GM10248 (cell line): ENCODE measurements around the gene CCND1.
A peak's percentile ranks its signal among the peaks of the same experiment; 100 is the strongest.

Experiments used
- CTCF ChIA-PET: fragments of 300-600 bp; sonication (Branson Sonifier 250); formaldehyde crosslinking; extraction: SDS; loops from one replicate; lab custom pipeline; 2021; ENCODE audit warnings: antibody characterized with exemption; lab: Yijun Ruan, JAX
- POLR2A ChIA-PET: fragments of 350-650 bp; sonication (Branson Sonifier 250); formaldehyde crosslinking; extraction: SDS; loops from one replicate; lab custom pipeline; 2020; ENCODE audit warnings: antibody characterized with exemption; lab: Yijun Ruan, JAX
- DNase-seq: peaks from one replicate; pipeline ENCODE4 v3.0.0; 2012; ENCODE audit errors: extremely low spot score
- TF ChIP-seq, protein P1 (sequence below): IDR thresholded peaks from 2 replicates; pipeline ENCODE4 v1.5.1; 2012; ENCODE audit warnings: mild to moderate bottlenecking, low read depth; ENCODE audit errors: extremely low read depth, missing control alignments, control extremely low read depth

The CCND1 gene

DNA sequence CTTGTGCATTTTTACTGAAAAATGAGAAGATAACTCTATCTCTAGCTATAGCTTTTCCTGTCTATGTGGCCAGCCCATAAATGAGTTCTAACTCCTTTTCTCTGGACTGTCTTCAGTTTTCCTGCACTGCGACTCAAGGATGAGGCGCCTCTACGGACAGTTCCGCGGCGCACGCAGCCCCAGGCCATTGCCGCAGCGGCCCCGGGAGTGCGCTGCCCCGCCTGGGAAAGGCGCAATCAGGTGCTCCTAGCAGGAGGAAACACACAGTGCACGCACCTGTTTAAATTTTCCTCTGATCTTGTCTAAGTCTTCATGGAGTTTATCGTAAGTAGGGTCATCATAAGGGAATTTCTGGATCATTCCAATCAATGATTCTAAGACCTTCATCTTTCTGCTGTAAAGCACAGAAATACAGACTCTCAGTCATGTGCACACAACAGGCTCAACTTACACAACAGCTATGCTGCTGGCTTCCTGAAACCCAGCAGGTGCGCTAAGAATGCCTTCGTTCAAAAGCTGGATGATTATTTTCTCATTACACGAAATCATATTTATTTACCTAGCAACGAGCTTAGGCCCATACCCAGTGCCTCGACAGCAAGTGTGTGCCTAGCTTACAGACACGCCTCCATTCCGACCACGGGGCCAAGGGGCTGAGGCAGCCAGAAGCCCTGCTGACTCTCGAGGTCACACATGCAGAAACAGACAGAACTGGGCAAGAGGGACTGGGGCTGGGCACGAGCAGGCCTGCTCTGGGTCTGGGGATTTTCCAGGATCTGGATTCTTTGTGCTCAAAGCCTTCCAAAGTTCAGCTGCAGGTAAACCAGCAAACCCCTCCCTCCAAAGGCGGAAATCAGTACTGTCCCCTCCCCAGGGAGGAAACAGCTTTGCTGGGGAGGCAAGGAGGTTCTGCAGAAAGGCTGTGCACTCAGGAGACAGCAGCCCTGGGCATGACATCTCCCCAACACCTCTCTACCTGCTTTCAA, 27.0 kb downstream of the CCND1 start:
- no peak for DNase-seq
- CTCF ChIA-PET: interaction anchor here (1.8 to 4.9 kb wide), 3 partner anchors 9 to 568 kb away, joined by 5 to 57 read pairs (median 32); no protein-coding TSS in a partner anchor
- POLR2A ChIA-PET: no interaction called here

DNA sequence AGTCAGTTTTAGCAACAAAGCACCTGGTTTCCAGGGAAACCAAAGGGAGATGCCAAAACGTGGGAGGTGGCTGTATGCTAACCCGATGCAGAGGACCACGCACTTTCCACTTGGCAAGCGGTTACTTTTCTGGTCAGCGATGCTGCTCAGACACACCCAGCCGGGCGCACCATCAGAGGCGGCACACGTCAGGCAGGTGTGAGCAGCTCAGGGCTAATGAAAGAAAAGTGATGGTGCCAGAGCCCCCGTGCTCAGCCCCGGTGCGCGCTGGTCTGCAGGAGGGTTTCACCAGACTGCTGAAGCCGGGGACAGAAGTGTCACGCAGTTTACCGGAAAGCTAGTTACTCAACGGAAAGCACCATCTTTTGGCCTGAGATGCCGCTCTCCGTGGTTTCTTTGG, 28.5 kb downstream of the CCND1 start:
- no peak for DNase-seq
- POLR2A ChIA-PET: no interaction called here

More for the DNA sequence above, 27.0 kb downstream of the CCND1 start:
- TF ChIP-seq, protein P1, sequence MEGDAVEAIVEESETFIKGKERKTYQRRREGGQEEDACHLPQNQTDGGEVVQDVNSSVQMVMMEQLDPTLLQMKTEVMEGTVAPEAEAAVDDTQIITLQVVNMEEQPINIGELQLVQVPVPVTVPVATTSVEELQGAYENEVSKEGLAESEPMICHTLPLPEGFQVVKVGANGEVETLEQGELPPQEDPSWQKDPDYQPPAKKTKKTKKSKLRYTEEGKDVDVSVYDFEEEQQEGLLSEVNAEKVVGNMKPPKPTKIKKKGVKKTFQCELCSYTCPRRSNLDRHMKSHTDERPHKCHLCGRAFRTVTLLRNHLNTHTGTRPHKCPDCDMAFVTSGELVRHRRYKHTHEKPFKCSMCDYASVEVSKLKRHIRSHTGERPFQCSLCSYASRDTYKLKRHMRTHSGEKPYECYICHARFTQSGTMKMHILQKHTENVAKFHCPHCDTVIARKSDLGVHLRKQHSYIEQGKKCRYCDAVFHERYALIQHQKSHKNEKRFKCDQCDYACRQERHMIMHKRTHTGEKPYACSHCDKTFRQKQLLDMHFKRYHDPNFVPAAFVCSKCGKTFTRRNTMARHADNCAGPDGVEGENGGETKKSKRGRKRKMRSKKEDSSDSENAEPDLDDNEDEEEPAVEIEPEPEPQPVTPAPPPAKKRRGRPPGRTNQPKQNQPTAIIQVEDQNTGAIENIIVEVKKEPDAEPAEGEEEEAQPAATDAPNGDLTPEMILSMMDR: no peak

DNA sequence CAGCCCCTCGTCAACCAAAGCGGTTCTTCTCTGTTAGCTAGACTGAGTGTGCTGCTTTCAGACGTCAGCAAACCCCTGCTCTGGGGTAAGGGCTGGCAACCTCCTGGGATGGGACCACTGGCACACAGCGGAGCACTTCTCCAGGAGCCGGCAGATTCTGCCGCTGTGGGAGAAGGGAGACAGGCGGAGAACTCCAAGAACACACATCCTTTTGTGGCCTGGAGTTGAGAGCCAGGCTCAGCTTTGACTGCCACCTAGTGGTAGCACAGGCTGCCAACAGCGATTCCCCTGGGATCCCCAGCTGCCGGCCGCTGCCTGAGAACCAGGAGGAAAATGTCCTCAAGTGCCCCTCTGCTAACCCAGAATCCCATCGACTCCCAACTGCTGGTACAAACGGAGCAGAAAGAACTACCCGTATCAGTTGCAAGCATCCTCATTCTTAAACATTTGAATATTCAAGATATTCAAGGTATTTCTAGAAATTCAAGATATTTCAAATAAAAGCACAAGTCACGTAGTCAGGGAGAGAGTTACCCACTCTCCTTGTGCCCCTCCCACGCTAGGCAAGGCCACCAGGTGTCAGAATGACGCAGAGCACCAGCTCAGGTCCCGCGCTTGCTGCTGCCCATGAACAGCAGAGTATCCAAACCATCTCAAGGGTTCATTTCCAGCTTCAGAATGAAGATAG, 29.3 kb downstream of the CCND1 start:
- TF ChIP-seq, protein P1: peak; percentile 97
- CTCF ChIA-PET: interaction anchor here (0.6 to 4.9 kb wide), 23 partner anchors 8 to 1086 kb away, joined by 3 to 57 read pairs (median 4); partner anchors contain the start of gene MYEOV
- DNase-seq: peak; percentile 86
- POLR2A ChIA-PET: no interaction called here

More for the DNA sequence above, 28.5 kb downstream of the CCND1 start:
- TF ChIP-seq, protein P1: no peak
- CTCF ChIA-PET: interaction anchor here (1.0 to 4.9 kb wide), 9 partner anchors 9 to 569 kb away, joined by 3 to 57 read pairs (median 7); partner anchors contain the start of gene MYEOV

DNA sequence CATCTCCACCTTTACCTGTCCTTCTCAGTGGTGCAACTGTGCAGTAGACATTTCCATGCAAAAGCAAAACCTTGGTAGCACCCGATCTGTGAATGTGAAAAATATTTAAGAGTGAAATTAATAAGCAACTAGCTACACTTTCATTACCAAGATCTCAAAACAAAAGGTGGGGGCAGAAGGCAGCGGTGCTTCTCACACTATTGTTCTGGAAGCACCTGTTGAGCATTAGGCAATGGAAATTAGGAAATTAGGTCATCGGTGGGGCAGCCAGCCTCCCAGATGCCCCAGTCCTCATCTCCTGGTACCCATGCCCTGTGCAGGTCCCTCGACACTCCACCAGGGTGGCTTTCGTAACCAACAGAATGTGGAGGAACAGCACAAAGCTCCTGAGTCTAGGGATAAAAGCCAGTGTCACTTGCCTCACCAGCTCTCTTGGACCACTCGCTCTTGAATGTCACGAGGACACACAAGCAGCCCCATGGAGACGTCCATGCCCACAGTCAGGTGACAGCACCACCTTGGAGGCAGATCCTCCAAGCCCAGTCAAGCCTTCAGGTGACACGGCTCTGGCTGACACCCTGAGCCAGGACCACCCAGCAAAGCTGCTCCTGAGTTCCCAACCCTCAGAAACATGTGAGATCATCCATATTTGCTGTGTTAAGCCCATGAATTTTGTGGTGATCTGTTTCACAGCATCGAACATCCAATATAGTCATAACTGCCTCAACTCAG, 30.9 kb downstream of the CCND1 start:
- TF ChIP-seq, protein P1: no peak
- ChIA-PET CTCF (interaction anchor here (1.0 to 4.9 kb wide), 6 partner anchors 13 to 616 kb away, joined by 3 to 57 read pairs (median 10); partner anchors contain the start of gene MYEOV), POLR2A (no interaction called here)
- no peak for DNase-seq

DNA sequence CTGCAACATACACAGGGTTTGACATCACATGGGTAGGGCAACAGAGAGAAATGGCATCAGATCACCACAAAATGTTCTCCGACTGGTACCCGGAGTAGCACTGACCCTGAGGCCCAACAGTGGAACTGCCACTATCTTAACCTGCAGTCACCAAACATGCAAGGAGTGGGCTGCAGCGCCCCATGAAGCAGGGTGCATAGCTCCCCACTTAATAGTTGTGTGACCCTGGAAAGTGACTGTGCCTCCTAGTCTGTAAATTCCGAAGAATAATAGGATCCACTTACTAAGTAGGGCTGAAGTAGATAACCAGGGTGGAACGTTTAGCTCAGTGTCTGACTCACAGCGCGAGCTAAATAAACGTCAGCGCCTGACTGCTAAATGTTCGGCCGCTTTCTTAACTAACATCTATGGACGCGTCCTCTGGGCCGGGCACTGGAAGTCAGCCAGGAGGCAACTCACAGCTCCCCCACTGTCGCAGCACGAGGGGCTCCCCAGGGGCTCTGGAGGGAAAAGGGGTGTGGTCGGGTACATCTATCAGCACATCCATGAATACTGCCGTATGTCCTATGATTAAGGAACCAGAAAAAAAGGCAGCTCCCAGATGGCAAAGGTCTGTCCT, 33.4 kb downstream of the CCND1 start:
- TF ChIP-seq, protein P1: no peak
- CTCF ChIA-PET: interaction anchor here (1.0 to 2.3 kb wide), 6 partner anchors 8 to 573 kb away, joined by 3 to 11 read pairs (median 4); no protein-coding TSS in a partner anchor

More for the DNA sequence above, 33.4 kb downstream of the CCND1 start:
- POLR2A ChIA-PET: interaction anchor here (1.1 kb wide), 1 partner anchor 9 kb away, joined by 3 read pairs; no protein-coding TSS in a partner anchor
- DNase-seq: no peak
